ENCODE data around the gene ATR.
A peak's percentile ranks its signal among the peaks of the same experiment; 100 is the strongest.
"Not testable (repeated sequence)": the region's sequence is repeated elsewhere in the genome, so short reads cannot be mapped to it uniquely, and the experiment has no call there.

Gene ATR

GRCh38 chr3:142588703-142589102 lies 10.2 kb upstream of the ATR start:
- no peaks in the 10 kb centered on the region for H3K4me1 ChIP-seq
- no peak for TF ChIP-seq CTCF (IDR thresholded peaks at IDR 0.05)
- no peaks in the 10 kb centered on the region for H3K36me3 ChIP-seq
- intact Hi-C loops (cut with DNase I; ENCODE audit: low total_unique reads): loop anchor here (5.0 kb wide), 1 partner anchor 409 kb away; no protein-coding TSS in a partner anchor
- H3K27me3 ChIP-seq: peaks cover 0 to 6% of the 10 kb centered on the region in 2 donors
- H3K4me3 ChIP-seq: no peak overlapping the region
- no peak overlapping the region for H3K27ac ChIP-seq
- DNase-seq: no peak
- no peaks in the 10 kb centered on the region for H3K9me3 ChIP-seq

GRCh38 chr3:142586803-142587406 lies 8.4 kb upstream of the ATR start:
- no peaks in the 10 kb centered on the region for H3K36me3 ChIP-seq
- peak; percentile 53 to 66 for TF ChIP-seq CTCF (IDR thresholded peaks at IDR 0.05)
- H3K4me3 ChIP-seq: no peak overlapping the region
- H3K27ac ChIP-seq: no peak overlapping the region
- no peaks in the 10 kb centered on the region for H3K4me1 ChIP-seq
- no peaks in the 10 kb centered on the region for H3K9me3 ChIP-seq
- peaks cover 0 to 6% of the 10 kb centered on the region in 2 donors for H3K27me3 ChIP-seq
- no peak for DNase-seq
- intact Hi-C loops (cut with DNase I; ENCODE audit: low total_unique reads): loop anchor here (5.0 kb wide), 1 partner anchor 410 kb away; no protein-coding TSS in a partner anchor

GRCh38 chr3:142581070-142581469 lies 2.5 kb upstream of the ATR start:
- H3K4me1 ChIP-seq: peaks cover 0 to 24% (median 10%) of the 10 kb centered on the region in 4 donors
- H3K4me3 ChIP-seq; H3K27me3 ChIP-seq; H3K9me3 ChIP-seq; H3K36me3 ChIP-seq; DNase-seq; intact Hi-C loops (cut with DNase I; ENCODE audit: low total_unique reads); H3K27ac ChIP-seq: not testable (repeated sequence)

- intact Hi-C loops (cut with DNase I; ENCODE audit: low total_unique reads): no loop called here
- peak overlapping the region; percentile 92 to 94 for H3K27ac ChIP-seq
Observed at GRCh38 chr3:142580061-142580423, 1.5 kb upstream of the ATR start.

GRCh38 chr3:142577696-142578328 lies 721 bp downstream of the ATR start:
- intact Hi-C loops (cut with DNase I; ENCODE audit: low total_unique reads): no loop called here
- no peak for TF ChIP-seq CTCF (IDR thresholded peaks at IDR 0.05)
- no peak for DNase-seq

More at GRCh38 chr3:142580061-142580423, 1.5 kb upstream of the ATR start:
- no peaks in the 10 kb centered on the region for H3K27me3 ChIP-seq
- peaks cover 0 to 24% (median 10%) of the 10 kb centered on the region in 4 donors for H3K4me1 ChIP-seq
- H3K9me3 ChIP-seq: no peaks in the 10 kb centered on the region
- no peaks in the 10 kb centered on the region for H3K36me3 ChIP-seq
- H3K4me3 ChIP-seq: no peak overlapping the region
- TF ChIP-seq CTCF (IDR thresholded peaks at IDR 0.05): no peak
- no peak for DNase-seq

GRCh38 chr3:142576792-142577191 lies 1.7 kb downstream of the ATR start:
- H3K27me3 ChIP-seq: no peaks in the 10 kb centered on the region
- no peak for DNase-seq
- H3K4me1 ChIP-seq: peaks cover 0 to 24% (median 10%) of the 10 kb centered on the region in 4 donors
- intact Hi-C loops (cut with DNase I; ENCODE audit: low total_unique reads): no loop called here
- H3K27ac ChIP-seq: no peak overlapping the region
- no peaks in the 10 kb centered on the region for H3K9me3 ChIP-seq
- no peak overlapping the region for H3K4me3 ChIP-seq
- TF ChIP-seq CTCF (IDR thresholded peaks at IDR 0.05): no peak
- no peaks in the 10 kb centered on the region for H3K36me3 ChIP-seq

More at GRCh38 chr3:142577696-142578328, 721 bp downstream of the ATR start:
- Histone ChIP-seq H3K36me3 (no peaks in the 10 kb centered on the region), H3K27me3 (no peaks in the 10 kb centered on the region), H3K4me1 (peaks cover 0 to 24% (median 10%) of the 10 kb centered on the region in 4 donors), H3K9me3 (no peaks in the 10 kb centered on the region), H3K4me3 (peak overlapping the region; percentile 75 to 82), H3K27ac (peak overlapping the region; percentile 92 to 94)
